NCI-H82 treated with DMSO at 0.1 percent for 48 hours (cell line): ENCODE data around the gene CFAP251.
"Not testable (repeated sequence)": the region's sequence is repeated elsewhere in the genome, so short reads cannot be mapped to it uniquely, and the experiment has no call there.

ENCODE experiments used
- DNase-seq: peaks from one replicate; lab custom pipeline; 2025; ENCODE audit not compliant: unreplicated experiment; lab: John Stamatoyannopoulos, UW

CFAP251 gene

GRCh38 chr12:121970581-121971300 lies 52.3 kb downstream of the CFAP251 start:
- DNase-seq: no peak

GRCh38 chr12:121974026-121974985 lies 55.9 kb downstream of the CFAP251 start:
- DNase-seq: peak; percentile 85

- no peak for DNase-seq
Observed at GRCh38 chr12:121975021-121975420, 56.6 kb downstream of the CFAP251 start.

GRCh38 chr12:121976950-121977349 lies 58.6 kb downstream of the CFAP251 start:
- no peak for DNase-seq

- no peak for DNase-seq
Observed at GRCh38 chr12:121980191-121980891, 61.9 kb downstream of the CFAP251 start.

- DNase-seq: no peak
Observed at GRCh38 chr12:121980892-121981272, 62.5 kb downstream of the CFAP251 start.

- no peak for DNase-seq
Observed at GRCh38 chr12:121981456-121981855, 63.1 kb downstream of the CFAP251 start.

GRCh38 chr12:121982950-121983349 lies 64.6 kb downstream of the CFAP251 start:
- no peak for DNase-seq

GRCh38 chr12:121983536-121984210 lies 65.3 kb downstream of the CFAP251 start:
- DNase-seq: no peak

GRCh38 chr12:121986489-121987245 lies 68.3 kb downstream of the CFAP251 start:
- DNase-seq: no peak

GRCh38 chr12:121988519-121988918 lies 70.1 kb downstream of the CFAP251 start:
- DNase-seq: not testable (repeated sequence)

- no peak for DNase-seq
Observed at GRCh38 chr12:121989276-121990113, 71.1 kb downstream of the CFAP251 start.

GRCh38 chr12:121990114-121990647 lies 71.8 kb downstream of the CFAP251 start:
- no peak for DNase-seq

- DNase-seq: peak; percentile 87
Observed at GRCh38 chr12:121990692-121991603, 72.6 kb downstream of the CFAP251 start.

- no peak for DNase-seq
Observed at GRCh38 chr12:121992059-121992879, 73.9 kb downstream of the CFAP251 start.

GRCh38 chr12:121996050-121996944 lies 77.9 kb downstream of the CFAP251 start:
- no peak for DNase-seq
